GM10248 (cell line): Measurements from ENCODE around the gene CACNB4.

Experiments
- CTCF ChIA-PET: fragments of 300-600 bp; sonication (Branson Sonifier 250); formaldehyde crosslinking; extraction: SDS; loops from one replicate; lab custom pipeline; 2021; ENCODE audit warnings: antibody characterized with exemption; lab: Yijun Ruan, JAX
- POLR2A ChIA-PET: fragments of 350-650 bp; sonication (Branson Sonifier 250); formaldehyde crosslinking; extraction: SDS; loops from one replicate; lab custom pipeline; 2020; ENCODE audit warnings: antibody characterized with exemption; lab: Yijun Ruan, JAX
- DNase-seq: peaks from one replicate; pipeline ENCODE4 v3.0.0; 2012; ENCODE audit errors: extremely low spot score
- CTCF ChIP-seq: IDR thresholded peaks from 2 replicates; pipeline ENCODE4 v1.5.1; 2012; ENCODE audit warnings: mild to moderate bottlenecking, low read depth; ENCODE audit errors: extremely low read depth, missing control alignments, control extremely low read depth

The CACNB4 gene

GRCh38 chr2:151855111-151855510, 243.7 kb downstream of the CACNB4 start:
- CTCF ChIA-PET: interaction anchor here (2.1 kb wide), 1 partner anchor 9 kb away, joined by 8 read pairs; no protein-coding TSS in a partner anchor
- POLR2A ChIA-PET: no interaction called here
- no peak for DNase-seq
- no peak for TF ChIP-seq CTCF

GRCh38 chr2:151853070-151853758, 245.6 kb downstream of the CACNB4 start:
- ChIA-PET POLR2A (no interaction called here), CTCF (interaction anchor here (0.7 to 2.1 kb wide), 4 partner anchors 8 to 88 kb away, joined by 3 to 8 read pairs (median 3); no protein-coding TSS in a partner anchor)
- no peak for TF ChIP-seq CTCF
- DNase-seq: no peak

- no peak for DNase-seq
- no peak for TF ChIP-seq CTCF
- CTCF ChIA-PET: interaction anchor here (1.1 to 3.8 kb wide), 3 partner anchors 8 to 12 kb away, joined by 3 to 13 read pairs (median 12); no protein-coding TSS in a partner anchor
- POLR2A ChIA-PET: no interaction called here
These were observed 246.4 kb downstream of the CACNB4 start for GRCh38 chr2:151852260-151853069.

GRCh38 chr2:151851761-151852160, 247.1 kb downstream of the CACNB4 start:
- CTCF ChIA-PET: interaction anchor here (0.8 to 3.8 kb wide), 4 partner anchors 9 to 28 kb away, joined by 3 to 13 read pairs (median 8); no protein-coding TSS in a partner anchor
- TF ChIP-seq CTCF: no peak
- POLR2A ChIA-PET: no interaction called here
- DNase-seq: no peak

- ChIA-PET POLR2A (no interaction called here), CTCF (interaction anchor here (1.8 to 3.8 kb wide), 3 partner anchors 9 to 13 kb away, joined by 8 to 13 read pairs (median 12); no protein-coding TSS in a partner anchor)
- no peak for TF ChIP-seq CTCF
- no peak for DNase-seq
These were observed 249.3 kb downstream of the CACNB4 start for GRCh38 chr2:151849413-151850010.

GRCh38 chr2:151845884-151846283, 253.0 kb downstream of the CACNB4 start:
- ChIA-PET POLR2A (no interaction called here), CTCF (interaction anchor here (0.8 to 1.6 kb wide), 6 partner anchors 8 to 179 kb away, joined by 3 to 8 read pairs (median 4); partner anchors contain the start of gene ARL5A)
- no peak for TF ChIP-seq CTCF
- peak; percentile 40 for DNase-seq
